ENCODE results near the gene PRM1. TPM values are rescaled to one million over a fixed set of nuclear protein-coding genes. Genes with fewer than 3 reads are reported as not detected.

Gene PRM1
- total and polyA plus RNA-seq, 2 of the 8 experiments (the other 6 are each of a cell fraction or from before 2014, with no cell fraction given): 0.54 to 0.82 TPM

- no peak for TF ChIP-seq CHD7 (IDR thresholded peaks at IDR 0.05; ENCODE audit: insufficient replicate concordance, low read length)
Observed at GRCh38 chr16:11303405-11304138, 22.4 kb upstream of the PRM1 start (continued).

All from H1 (cell line).